Measurements from ENCODE around the gene EEF1E1. TPM values are rescaled to one million over a fixed set of nuclear protein-coding genes. Genes with fewer than 3 reads are reported as not detected.
"Not testable (repeated sequence)": the region's sequence is repeated elsewhere in the genome, so short reads cannot be mapped to it uniquely, and the experiment has no call there.

Gene EEF1E1
- total RNA-seq, 8 experiments from 2014 or later = 47.7 to 67.4 (median 57.6) TPM

DNA sequence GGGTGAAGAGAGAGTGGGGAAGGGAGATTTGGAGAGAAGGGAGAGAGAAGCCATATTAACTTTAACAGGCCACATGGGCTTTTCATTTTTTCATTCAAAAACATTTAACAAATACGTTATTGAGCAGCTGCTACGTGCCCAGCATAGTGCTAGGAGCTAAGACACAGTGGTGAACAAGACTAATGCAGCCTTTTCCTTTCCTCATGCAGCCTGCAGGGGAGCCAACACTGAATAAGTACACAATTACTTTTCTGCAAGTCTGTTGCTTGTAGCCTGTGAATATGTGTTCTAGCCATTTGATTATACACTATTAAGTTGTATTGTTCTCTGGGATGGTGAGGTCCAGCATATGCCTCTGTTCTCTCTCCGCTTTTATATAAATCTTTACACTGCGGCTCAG is 36.2 kb downstream of the EEF1E1 start:
- 70 to 100% (median 85%) methylated on average over 1 to 4 of the region's 4 CpGs for WGBS, 10 experiments
- Histone ChIP-seq H3K27ac (no peak overlapping the region), H3K4me3 (no peak overlapping the region), H3K4me1 (replicated peaks in 1 of 2) (peaks cover 3 to 27% of the 10 kb centered on the region in 2 donors)
- in situ Hi-C loops (cut with MboI; ENCODE audit: low pct_unique_long_range_greater_than_20kb in 2 of 9, low sequenced_read_pairs in 9 of 9, unreplicated experiment in 9 of 9) = loop anchor here in 1 of 9 experiments (25.0 kb wide), 1 partner anchor 179 kb away; no protein-coding TSS in a partner anchor
- ATAC-seq (replicated peaks in 6 of 8) = no peak

DNA sequence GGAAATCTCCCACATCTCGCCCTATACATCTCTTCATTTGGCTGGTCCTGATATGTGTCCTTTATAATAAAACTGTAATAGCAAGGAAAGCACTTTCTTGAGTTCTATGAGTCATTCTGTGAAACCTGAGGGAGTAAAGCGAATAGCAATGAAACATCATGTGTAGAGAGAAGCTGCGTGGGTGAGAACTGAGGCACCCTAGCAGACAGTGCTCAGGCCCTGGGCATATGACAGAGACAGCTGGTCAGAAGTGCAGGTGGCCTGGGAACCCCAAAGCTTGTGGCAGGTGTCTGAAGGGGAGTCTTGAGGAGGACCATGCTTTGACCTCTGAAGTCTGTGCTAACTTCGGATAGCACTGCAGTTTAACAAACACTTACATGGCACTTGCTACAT is 36.8 kb downstream of the EEF1E1 start:
- WGBS, 10 experiments = 88 to 100% (median 94%) methylated on average over 2 to 4 of the region's 4 CpGs; no CpG with 5 or more reads in 5 of the 10 experiments
- in situ Hi-C loops (cut with MboI; ENCODE audit: low pct_unique_long_range_greater_than_20kb in 2 of 9, low sequenced_read_pairs in 9 of 9, unreplicated experiment in 9 of 9) = loop anchor here in 1 of 9 experiments (25.0 kb wide), 1 partner anchor 178 kb away; no protein-coding TSS in a partner anchor
- no peak overlapping the region for H3K27ac ChIP-seq
- H3K4me3 ChIP-seq = no peak overlapping the region
- H3K4me1 ChIP-seq (replicated peaks in 1 of 2) = peaks cover 3 to 26% of the 10 kb centered on the region in 2 donors
- no peak for ATAC-seq (replicated peaks in 6 of 8)

DNA sequence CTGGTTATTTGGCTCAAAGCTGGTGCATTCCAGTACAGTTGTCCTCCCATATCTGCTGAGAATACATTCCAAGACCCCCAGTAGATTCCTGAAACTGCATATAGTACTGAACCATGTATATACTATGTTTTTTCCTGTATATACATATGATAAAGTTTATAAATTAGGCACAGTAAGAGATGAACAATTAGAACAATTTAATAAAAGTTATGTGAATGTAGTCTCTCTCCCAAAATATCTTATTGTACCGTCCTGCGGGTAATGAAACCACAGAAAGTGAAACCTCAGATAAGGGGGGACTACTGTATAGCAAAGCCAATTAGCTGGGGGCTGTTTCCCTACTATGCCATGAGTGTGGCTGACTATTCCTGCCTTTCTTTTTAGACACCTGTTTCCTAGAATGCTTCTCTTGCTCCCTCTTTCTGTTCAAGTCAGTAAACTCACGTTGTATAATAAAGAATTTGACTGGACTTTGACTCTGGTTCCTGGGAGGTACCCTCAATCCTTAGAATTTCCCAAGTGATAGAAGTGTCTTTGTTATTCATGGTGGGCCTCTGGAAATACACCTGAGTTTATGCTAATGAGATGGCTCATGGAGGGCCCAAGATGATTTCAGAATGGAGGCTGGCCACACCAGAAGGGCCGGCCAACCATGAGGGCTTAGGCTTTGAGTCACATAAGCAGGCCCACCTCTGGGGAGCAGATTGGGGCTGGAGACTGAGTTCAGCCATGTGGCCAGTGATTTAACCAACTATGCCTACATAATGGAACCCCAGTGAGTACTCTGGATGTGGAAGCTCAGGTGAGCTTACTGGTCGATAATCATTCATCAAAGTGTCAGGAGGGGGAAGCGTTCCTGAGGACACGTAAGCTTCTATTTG is 37.5 kb downstream of the EEF1E1 start:
- peak overlapping the region; percentile 62 to 79 (median 67) for H3K4me3 ChIP-seq
- H3K4me1 ChIP-seq (replicated peaks in 1 of 2) = peaks cover 3 to 23% of the 10 kb centered on the region in 2 donors
- H3K27ac ChIP-seq = peak overlapping the region in 1 of 2 donors; percentile 16
- no peak for ATAC-seq (replicated peaks in 6 of 8)
- WGBS, 10 experiments = 29 to 100% (median 93%) methylated on average over 1 to 7 of the region's 7 CpGs; no CpG with 5 or more reads in 1 of the 10 experiments
- in situ Hi-C loops (cut with MboI; ENCODE audit: low pct_unique_long_range_greater_than_20kb in 2 of 9, low sequenced_read_pairs in 9 of 9, unreplicated experiment in 9 of 9) = loop anchor here in 1 of 9 experiments (25.0 kb wide), 1 partner anchor 178 kb away; no protein-coding TSS in a partner anchor

DNA sequence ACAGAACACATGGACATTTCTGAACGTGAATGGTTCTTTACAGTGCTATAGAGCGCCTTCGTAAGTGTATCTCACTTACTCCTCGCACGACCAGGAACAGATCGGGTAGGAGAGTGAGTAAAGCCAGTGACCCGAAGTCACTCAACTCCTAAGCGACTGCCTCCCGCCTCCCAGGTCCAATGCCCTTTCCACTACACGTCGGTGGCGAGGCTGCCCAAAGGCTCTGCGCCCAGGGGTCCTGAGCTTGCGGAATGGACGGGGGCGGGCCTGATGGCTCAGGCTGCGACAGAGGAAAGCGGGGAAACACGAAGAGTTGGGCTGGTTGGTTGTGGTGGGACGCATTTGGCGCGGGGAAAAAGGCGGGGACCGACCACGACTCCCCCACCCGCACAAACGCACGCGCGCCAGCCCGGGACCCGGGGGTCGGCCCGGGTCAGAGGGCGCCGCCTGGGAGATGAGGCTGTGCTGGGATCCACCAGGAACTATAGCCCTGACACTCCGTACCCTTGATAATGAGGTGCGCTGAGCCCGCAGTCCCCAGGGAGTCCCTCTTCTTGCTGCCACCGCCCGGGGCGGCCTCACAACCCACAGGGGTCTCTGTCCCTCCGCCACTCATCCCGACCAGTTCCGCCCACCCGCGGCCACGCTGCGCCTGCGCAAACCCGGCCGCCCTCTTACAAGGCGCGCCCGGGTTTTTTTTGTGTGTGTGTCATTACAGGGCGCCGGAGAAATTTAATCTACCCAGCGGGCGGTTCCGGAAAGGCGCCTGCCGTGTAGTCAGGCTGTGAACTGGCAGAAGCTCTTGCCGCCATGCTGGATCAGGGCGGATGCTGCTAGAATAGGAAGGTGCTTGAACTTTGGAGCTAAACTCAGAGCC is 38.3 kb downstream of the EEF1E1 start, which contains the start of gene BLOC1S5:
TSS of gene BLOC1S5 (minus strand) at position 629 of the 877 bp plus-strand sequence. CDS start at position 616, 13 bp downstream.
- 0 to 3% (median 0%) methylated on average over 1 to 41 of the region's 64 CpGs; no CpG with 5 or more reads in 1 of the 10 experiments for WGBS, 10 experiments
- peak within 1 kb of the TSS; percentile 62 to 79 (median 67) for H3K4me3 ChIP-seq
- peaks cover 3 to 14% of the 10 kb centered on the region in 2 donors for H3K4me1 ChIP-seq (replicated peaks in 1 of 2)
- in situ Hi-C loops (cut with MboI; ENCODE audit: low pct_unique_long_range_greater_than_20kb in 2 of 9, low sequenced_read_pairs in 9 of 9, unreplicated experiment in 9 of 9) = loop anchor here in 1 of 9 experiments (25.0 kb wide), 1 partner anchor 177 kb away; no protein-coding TSS in a partner anchor
- H3K27ac ChIP-seq = peak within 1 kb of the TSS; percentile 57 to 67
- peak; percentile 90 to 96 (median 95) for ATAC-seq (replicated peaks in 6 of 8)

DNA sequence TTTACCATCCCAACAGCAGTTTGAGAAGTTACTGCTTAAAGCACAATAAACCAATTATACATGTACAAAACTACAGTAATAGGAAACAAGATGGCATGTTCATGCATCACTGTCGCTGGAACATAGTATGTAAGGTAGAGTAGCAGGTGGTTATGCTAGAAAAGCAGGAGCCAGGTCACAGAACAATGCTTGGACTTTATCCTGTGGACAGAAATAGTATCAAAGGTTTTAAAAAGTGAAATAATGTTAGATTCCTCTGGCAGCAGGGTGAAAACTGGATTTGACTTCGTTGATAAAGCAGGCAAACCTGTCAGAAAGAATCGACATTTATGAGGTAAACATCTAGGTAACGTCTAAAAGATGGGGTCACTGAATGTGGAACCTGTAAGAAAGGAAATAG is 40.6 kb downstream of the EEF1E1 start:
- WGBS, 10 experiments = 78 to 100% (median 92%) methylated on average over 3 to 4 of the region's 4 CpGs; no CpG with 5 or more reads in 2 of the 10 experiments
- Histone ChIP-seq H3K27ac (no peak overlapping the region), H3K4me3 (no peak overlapping the region), H3K4me1 (replicated peaks in 1 of 2) (peaks cover 3 to 10% of the 10 kb centered on the region in 2 donors)
- no peak for ATAC-seq (replicated peaks in 6 of 8)
- in situ Hi-C loops (cut with MboI; ENCODE audit: low pct_unique_long_range_greater_than_20kb in 2 of 9, low sequenced_read_pairs in 9 of 9, unreplicated experiment in 9 of 9) = loop anchor here in 1 of 9 experiments (25.0 kb wide), 1 partner anchor 174 kb away; no protein-coding TSS in a partner anchor

DNA sequence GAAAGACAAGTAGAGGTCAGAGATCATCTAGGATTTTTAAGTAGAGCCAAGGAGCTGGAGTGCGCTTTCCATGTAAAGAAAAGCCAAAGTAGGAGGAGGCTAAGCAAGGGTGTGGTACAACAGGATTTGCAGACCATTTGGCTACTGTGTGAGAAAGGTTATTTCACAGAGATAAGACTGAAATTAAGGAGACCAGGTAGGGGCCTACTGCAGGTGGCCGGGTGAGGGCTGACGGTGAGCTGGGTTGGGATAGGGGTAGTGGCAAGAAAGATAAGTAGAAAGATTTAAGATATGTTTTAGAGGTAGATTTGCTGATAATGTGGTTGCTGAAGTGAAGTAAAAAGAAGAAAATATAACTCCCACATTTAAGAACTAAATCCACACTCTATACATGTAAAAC is 42.0 kb downstream of the EEF1E1 start:
- Histone ChIP-seq H3K27ac (no peak overlapping the region), H3K4me1 (replicated peaks in 1 of 2) (peaks cover 3 to 10% of the 10 kb centered on the region in 2 donors), H3K4me3 (no peak overlapping the region)
- 86 to 100% (median 97%) methylated on average over 2 to 3 of the region's 3 CpGs; no CpG with 5 or more reads in 3 of the 10 experiments for WGBS, 10 experiments
- in situ Hi-C loops (cut with MboI; ENCODE audit: low pct_unique_long_range_greater_than_20kb in 2 of 9, low sequenced_read_pairs in 9 of 9, unreplicated experiment in 9 of 9) = loop anchor here in 1 of 9 experiments (25.0 kb wide), 1 partner anchor 173 kb away; no protein-coding TSS in a partner anchor
- no peak for ATAC-seq (replicated peaks in 6 of 8)

DNA sequence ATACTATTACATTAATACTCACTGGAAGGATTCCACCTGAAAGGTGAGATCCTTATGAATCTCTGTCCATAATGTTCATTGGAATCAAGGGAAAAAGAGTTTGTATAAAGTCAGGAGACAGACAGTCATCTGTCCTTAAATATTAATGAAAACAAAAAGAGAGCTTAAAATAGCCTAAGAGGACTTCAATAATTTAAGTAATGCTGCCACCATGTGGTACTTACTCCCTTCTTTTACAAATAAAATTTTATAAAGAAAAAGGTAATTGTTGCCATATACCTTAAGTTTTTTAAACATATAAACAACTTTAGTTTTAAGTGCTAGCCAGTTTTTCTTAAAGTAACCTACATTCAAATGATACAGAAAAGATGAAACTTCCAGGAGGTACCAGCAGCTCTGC is 43.2 kb downstream of the EEF1E1 start:
- in situ Hi-C loops (cut with MboI; ENCODE audit: low pct_unique_long_range_greater_than_20kb in 2 of 9, low sequenced_read_pairs in 9 of 9, unreplicated experiment in 9 of 9) = loop anchor here in 1 of 9 experiments (25.0 kb wide), 1 partner anchor 172 kb away; no protein-coding TSS in a partner anchor
- Histone ChIP-seq H3K4me1 (replicated peaks in 1 of 2) (peaks cover 0 to 4% of the 10 kb centered on the region in 2 donors), H3K4me3 (no peak overlapping the region), H3K27ac (no peak overlapping the region)
- no peak for ATAC-seq (replicated peaks in 6 of 8)

DNA sequence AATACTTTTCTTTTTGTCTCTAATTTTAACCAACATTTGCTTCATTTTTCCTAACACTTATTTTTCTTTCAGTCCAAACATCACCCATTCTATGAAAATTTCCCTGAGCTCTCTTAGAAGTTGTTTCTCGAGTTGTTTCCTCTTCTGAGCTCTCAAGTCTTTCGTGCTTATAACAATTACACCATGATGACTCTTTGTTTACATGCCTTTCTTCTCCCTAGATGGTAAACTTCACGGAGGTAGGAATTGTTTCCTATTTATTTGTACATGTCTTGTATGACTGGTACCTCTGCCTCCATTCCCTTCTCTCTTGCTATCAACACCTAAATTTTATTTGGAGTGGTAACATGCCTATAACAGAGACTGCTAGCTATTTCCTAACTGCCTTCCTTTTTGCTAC is 44.6 kb downstream of the EEF1E1 start:
- no peak overlapping the region for H3K27ac ChIP-seq
- no peaks in the 10 kb centered on the region for H3K4me1 ChIP-seq (replicated peaks in 1 of 2)
- in situ Hi-C loops (cut with MboI; ENCODE audit: low pct_unique_long_range_greater_than_20kb in 2 of 9, low sequenced_read_pairs in 9 of 9, unreplicated experiment in 9 of 9) = loop anchor here in 1 of 9 experiments (25.0 kb wide), 1 partner anchor 170 kb away; no protein-coding TSS in a partner anchor
- ATAC-seq (replicated peaks in 6 of 8) = no peak
- WGBS, 10 experiments = 73 to 100% (median 92%) methylated on average over 2 to 3 of the region's 3 CpGs; no CpG with 5 or more reads in 1 of the 10 experiments
- no peak overlapping the region for H3K4me3 ChIP-seq

DNA sequence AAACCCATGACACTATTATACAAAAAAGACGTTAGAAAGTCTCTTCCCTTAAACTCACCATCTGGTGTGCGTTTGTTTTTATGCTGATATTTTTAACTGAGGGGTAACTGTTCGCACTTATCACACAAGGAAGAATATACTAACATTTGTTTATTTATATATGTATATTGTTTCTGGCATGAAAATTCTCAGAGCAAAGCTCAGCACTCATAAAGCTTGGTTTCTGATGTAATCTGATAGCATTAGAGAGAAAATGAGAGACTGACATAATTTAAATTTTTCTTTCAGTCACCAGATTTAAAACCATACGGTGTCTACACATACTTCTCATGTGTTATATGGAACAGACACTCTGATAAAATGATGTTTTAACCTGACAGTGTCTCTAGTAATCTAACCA is 45.1 kb downstream of the EEF1E1 start:
- no peak overlapping the region for H3K27ac ChIP-seq
- no peak for ATAC-seq (replicated peaks in 6 of 8)
- WGBS, 10 experiments = 17 to 100% (median 97%) methylated on average over 1 to 4 of the region's 4 CpGs
- no peaks in the 10 kb centered on the region for H3K4me1 ChIP-seq (replicated peaks in 1 of 2)
- H3K4me3 ChIP-seq = no peak overlapping the region
- in situ Hi-C loops (cut with MboI; ENCODE audit: low pct_unique_long_range_greater_than_20kb in 2 of 9, low sequenced_read_pairs in 9 of 9, unreplicated experiment in 9 of 9) = loop anchor here in 1 of 9 experiments (25.0 kb wide), 1 partner anchor 170 kb away; no protein-coding TSS in a partner anchor

DNA sequence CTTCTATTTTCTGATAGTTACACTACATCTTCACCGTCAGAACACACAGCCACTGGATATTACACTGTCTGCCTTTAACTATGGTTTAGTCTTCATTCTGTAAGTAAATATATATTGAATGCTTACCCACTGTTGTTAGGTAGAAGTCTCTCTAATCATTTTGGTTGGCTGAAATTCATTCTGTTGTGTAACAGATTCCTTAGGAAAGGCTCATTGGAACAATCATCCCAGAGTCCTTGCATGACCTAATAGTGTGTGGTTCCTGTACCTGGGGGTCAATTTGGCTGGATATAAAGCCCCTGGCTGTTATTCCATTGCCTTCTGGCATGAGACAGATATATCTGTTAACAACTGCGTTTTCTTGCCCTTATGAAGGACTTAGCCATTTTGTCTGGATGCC is 48.1 kb downstream of the EEF1E1 start:
- in situ Hi-C loops (cut with MboI; ENCODE audit: low pct_unique_long_range_greater_than_20kb in 2 of 9, low sequenced_read_pairs in 9 of 9, unreplicated experiment in 9 of 9) = loop anchor here in 1 of 9 experiments (25.0 kb wide), 1 partner anchor 167 kb away; no protein-coding TSS in a partner anchor
- 85 to 100% (median 95%) methylated on average over 1 to 2 of the region's 2 CpGs; no CpG with 5 or more reads in 1 of the 10 experiments for WGBS, 10 experiments
- ATAC-seq (replicated peaks in 6 of 8) = no peak
- Histone ChIP-seq H3K4me1 (replicated peaks in 1 of 2) (no peaks in the 10 kb centered on the region), H3K27ac (no peak overlapping the region), H3K4me3 (no peak overlapping the region)

DNA sequence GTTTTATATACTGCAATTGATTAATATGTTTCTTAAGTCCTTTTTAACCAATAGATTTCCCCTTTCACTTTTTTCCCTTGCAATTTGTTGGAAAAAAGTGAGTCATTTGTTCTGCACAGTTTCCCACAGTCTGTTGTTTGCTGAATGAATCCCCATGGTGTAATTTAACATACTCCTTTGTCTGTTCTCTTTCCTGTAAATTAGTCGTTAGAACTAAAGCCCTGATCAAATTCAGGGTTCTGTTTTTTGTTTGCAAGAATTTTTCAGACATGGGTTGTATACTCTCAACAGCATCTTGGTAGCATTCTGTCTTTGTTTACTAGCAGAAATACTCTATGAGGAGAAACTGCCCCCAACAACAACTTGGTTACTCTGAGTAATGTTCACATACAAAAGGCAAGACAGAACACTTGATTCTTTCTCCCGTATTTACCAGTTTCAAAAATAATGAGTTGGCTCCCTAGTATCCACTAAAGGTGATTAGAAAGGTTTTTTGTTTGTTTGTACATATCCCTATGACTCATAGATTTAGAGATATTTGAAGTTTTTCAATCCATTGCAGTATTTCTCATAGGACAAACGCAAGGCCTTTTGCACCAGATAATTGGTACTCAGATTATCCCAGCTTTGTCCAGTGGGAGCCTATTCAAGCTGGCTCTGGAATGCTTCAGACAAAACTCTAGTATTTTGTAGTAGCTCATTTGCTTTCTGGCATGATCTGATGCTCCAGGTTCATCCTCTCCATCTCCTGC is 54.6 kb downstream of the EEF1E1 start:
- no peak overlapping the region for H3K4me3 ChIP-seq
- H3K27ac ChIP-seq = peak overlapping the region in 1 of 2 donors; percentile 24
- WGBS, 10 experiments = 43 to 89% (median 59%) methylated on average over 1 to 3 of the region's 3 CpGs
- H3K4me1 ChIP-seq (replicated peaks in 1 of 2) = no peaks in the 10 kb centered on the region
- peak in 3 of 8 experiments; percentile 33 to 88 (median 46) for ATAC-seq (replicated peaks in 6 of 8)
- in situ Hi-C loops (cut with MboI; ENCODE audit: low pct_unique_long_range_greater_than_20kb in 2 of 9, low sequenced_read_pairs in 9 of 9, unreplicated experiment in 9 of 9) = no loop called here

DNA sequence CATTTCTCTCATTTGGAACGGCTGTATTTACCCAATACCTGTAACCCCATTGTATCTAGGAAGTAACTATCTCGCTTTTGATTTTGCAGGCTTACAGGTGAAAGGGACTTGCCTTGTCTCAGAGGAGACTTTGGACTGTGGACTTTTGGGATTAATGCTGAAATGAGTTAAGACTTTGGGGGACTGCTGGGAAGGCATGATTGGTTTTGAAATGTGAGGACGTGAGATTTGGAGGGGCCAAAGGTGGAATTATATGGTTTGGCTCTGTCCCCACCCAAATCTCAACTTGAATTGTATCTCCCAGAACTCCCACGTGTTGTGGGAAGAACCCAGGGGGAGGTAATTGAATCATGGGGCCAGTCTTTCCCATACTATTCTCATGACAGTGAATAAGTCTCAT is 56.6 kb downstream of the EEF1E1 start:
- ATAC-seq (replicated peaks in 6 of 8); H3K4me1 ChIP-seq (replicated peaks in 1 of 2); in situ Hi-C loops (cut with MboI; ENCODE audit: low pct_unique_long_range_greater_than_20kb in 2 of 9, low sequenced_read_pairs in 9 of 9, unreplicated experiment in 9 of 9); H3K4me3 ChIP-seq; H3K27ac ChIP-seq: not testable (repeated sequence)
- WGBS, 10 experiments = 57 to 100% (median 95%) methylated on average over 1 to 2 of the region's 4 CpGs; no CpG with 5 or more reads in 6 of the 10 experiments
